GM23338 (cell line): ENCODE results near the gene FKBP2. TPM values are rescaled to one million over a fixed set of nuclear protein-coding genes. Genes with fewer than 3 reads are reported as not detected.

ENCODE experiments used
- ATAC-seq: fragments of 200-7000 bp; cut with Tn5 transposase; 3 replicates; pipeline ENCODE4 v1.9.1; 2020
- DNase-seq: peaks from one replicate; pipeline ENCODE4 v3.0.0-alpha.2; 2015; ENCODE audit warnings: low spot score
- H2AFZ ChIP-seq: fragments of 200-600 bp; sonication (generic); 2 replicates; pipeline ENCODE4 v1.8.0; 2016; ENCODE audit warnings: antibody characterized with exemption, mild to moderate bottlenecking, moderate library complexity
- H3F3A ChIP-seq: fragments of 200-600 bp; sonication (generic); replicated peaks from 2 replicates; pipeline ENCODE4 v1.8.0; 2017; ENCODE audit warnings: antibody characterized with exemption, mixed run types, low read depth
- H3K27ac ChIP-seq: fragments of 200-600 bp; sonication (generic); 2 replicates; pipeline ENCODE4 v1.6.1; 2016; ENCODE audit warnings: low read depth
- H3K27me3 ChIP-seq: fragments of 200-600 bp; sonication (generic); 2 replicates; pipeline ENCODE4 v1.8.0; 2016; ENCODE audit warnings: mild to moderate bottlenecking, mixed run types, moderate library complexity; ENCODE audit not compliant: insufficient read depth
- H3K36me3 ChIP-seq: fragments of 200-600 bp; sonication (generic); 2 replicates; pipeline ENCODE4 v1.8.0; 2016; ENCODE audit warnings: mild to moderate bottlenecking; ENCODE audit not compliant: insufficient read depth
- H3K4me1 ChIP-seq: fragments of 200-600 bp; sonication (generic); 2 replicates; pipeline ENCODE4 v1.8.0; 2016; ENCODE audit warnings: mild to moderate bottlenecking, moderate library complexity; ENCODE audit not compliant: insufficient read depth
- H3K4me2 ChIP-seq: fragments of 200-600 bp; sonication (generic); 2 replicates; pipeline ENCODE4 v1.7.1; 2017; ENCODE audit warnings: mixed run types
- H3K4me3 ChIP-seq: fragments of 200-600 bp; sonication (generic); 2 replicates; pipeline ENCODE4 v1.6.1; 2016; ENCODE audit warnings: mixed run types
- H3K79me2 ChIP-seq: fragments of 200-600 bp; sonication (generic); replicated peaks from 2 replicates; pipeline ENCODE4 v1.8.0; 2017; ENCODE audit warnings: mild to moderate bottlenecking; ENCODE audit not compliant: insufficient read depth
- H3K9me2 ChIP-seq: fragments of 200-600 bp; sonication (generic); 2 replicates; pipeline ENCODE4 v1.8.0; 2017; ENCODE audit not compliant: insufficient read depth
- H4K20me1 ChIP-seq: fragments of 200-600 bp; sonication (generic); replicated peaks from 2 replicates; pipeline ENCODE4 v1.8.0; 2017; ENCODE audit warnings: mild to moderate bottlenecking; ENCODE audit not compliant: insufficient read depth
- H3K27ac Mint-ChIP-seq: 2 replicates; pipeline ENCODE4 v1.8.0; 2020; ENCODE audit warnings: inconsistent platforms, mild to moderate bottlenecking, moderate library complexity, mixed read lengths
- H3K27me3 Mint-ChIP-seq: 3 replicates; pipeline ENCODE4 v1.8.0; 2022; ENCODE audit warnings: low read depth, mild to moderate bottlenecking, moderate library complexity, mixed read lengths, inconsistent platforms; ENCODE audit not compliant: insufficient read depth, poor library complexity
- H3K36me3 Mint-ChIP-seq: 3 replicates; pipeline ENCODE4 v1.8.0; 2021; ENCODE audit warnings: low read depth, mild to moderate bottlenecking, inconsistent platforms, moderate library complexity, mixed read lengths
- H3K4me1 Mint-ChIP-seq: 3 replicates; pipeline ENCODE4 v1.8.0; 2020; ENCODE audit warnings: mild to moderate bottlenecking, inconsistent platforms, mixed read lengths
- H3K4me3 Mint-ChIP-seq: 3 replicates; pipeline ENCODE4 v1.8.0; 2021; ENCODE audit warnings: moderate library complexity, mild to moderate bottlenecking, inconsistent platforms, mixed read lengths
- H3K9me3 Mint-ChIP-seq: 3 replicates; pipeline ENCODE4 v1.8.0; 2020; ENCODE audit warnings: moderate library complexity, mild to moderate bottlenecking, inconsistent platforms, mixed read lengths
- CREB1 ChIP-seq: fragments of 250-450 bp; sonication (Bioruptor Pico); IDR thresholded peaks from 2 replicates; pipeline ENCODE4 v1.5.0; 2020; ENCODE audit warnings: low read depth, mild to moderate bottlenecking, moderate library complexity
- ETS1 ChIP-seq: IDR thresholded peaks from 2 replicates; pipeline ENCODE4 v1.6.1; 2016; ENCODE audit warnings: antibody characterized with exemption
- EZH2 ChIP-seq: fragments of 200-600 bp; sonication (generic); IDR thresholded peaks from one replicate; pipeline ENCODE4 v1.8.0; 2017; ENCODE audit warnings: antibody characterized with exemption, mild to moderate bottlenecking, low read depth; ENCODE audit not compliant: unreplicated experiment
- EZH2phosphoT487 ChIP-seq: fragments of 200-600 bp; sonication (generic); IDR thresholded peaks from one replicate; pipeline ENCODE4 v1.8.1; 2018; ENCODE audit warnings: antibody characterized with exemption; ENCODE audit not compliant: unreplicated experiment
- JUNB ChIP-seq: IDR thresholded peaks from one replicate; pipeline ENCODE4 v1.6.1; 2016; ENCODE audit warnings: antibody characterized with exemption; ENCODE audit not compliant: unreplicated experiment
- NANOG ChIP-seq: IDR thresholded peaks from 2 replicates; pipeline ENCODE4 v1.6.1; 2016; ENCODE audit warnings: antibody characterized with exemption, borderline replicate concordance
- POLR2AphosphoS5 ChIP-seq: IDR thresholded peaks from 2 replicates; pipeline ENCODE4 v1.6.1; 2016; ENCODE audit warnings: antibody characterized with exemption, low read depth
- REST ChIP-seq: IDR thresholded peaks from one replicate; pipeline ENCODE4 v1.6.1; 2018; ENCODE audit warnings: antibody characterized with exemption; ENCODE audit not compliant: unreplicated experiment
- STAT1 ChIP-seq: IDR thresholded peaks from one replicate; pipeline ENCODE4 v1.6.1; 2016; ENCODE audit warnings: antibody characterized with exemption; ENCODE audit not compliant: unreplicated experiment
- ZNF114 ChIP-seq: fragments of 250-450 bp; sonication (Bioruptor Pico); IDR thresholded peaks from 2 replicates; pipeline ENCODE4 v1.5.0; 2020; ENCODE audit warnings: mild to moderate bottlenecking, moderate library complexity
- ZNF331 ChIP-seq: fragments of 250-450 bp; sonication (Bioruptor Pico); IDR thresholded peaks from 2 replicates; pipeline ENCODE4 v1.5.0; 2020; ENCODE audit warnings: low read depth, mild to moderate bottlenecking, moderate library complexity
- ZNF462 ChIP-seq: fragments of 250-450 bp; sonication (Bioruptor Pico); IDR thresholded peaks from 2 replicates; pipeline ENCODE4 v1.5.0; 2020; ENCODE audit warnings: mild to moderate bottlenecking, moderate library complexity
- polyA plus RNA-seq: library from polyadenylated mRNA; unstranded; fragments of >200 nt; fragmentation: Nextera tagmentation; extraction: Ambion mirVana; gene quantifications from 2 replicates; pipeline ENCODE4 v1.2.1, GENCODE V29; 2016
- total RNA-seq: library from RNA; depleted of rRNA; stranded (reverse); fragments of >200 nt; shearing (Covaris generic); gene quantifications from 2 replicates; pipeline ENCODE4 v1.2.3, GENCODE V29; 2014
- TF ChIP-seq, protein P1 (sequence below), 2 experiments: fragments of 200-600 bp in 1 of 2; sonication (generic) in 1 of 2; conservative IDR thresholded peaks; 2 replicates each; pipeline versions ENCODE4 v1.5.1 to v1.6.1; 2016 to 2017; ENCODE audit warnings: antibody characterized with exemption in 2 of 2, low read depth in 2 of 2, mild to moderate bottlenecking in 2 of 2, moderate library complexity in 1 of 2

FKBP2 gene
- total and polyA plus RNA-seq, 2 experiments from 2014 or later, result 31.4 to 201 TPM

- no peak overlapping the region for H3K4me3 Mint-ChIP-seq
- H3K4me1 Mint-ChIP-seq, result peaks cover 18% of the 10 kb centered on the region
- H3K9me3 Mint-ChIP-seq, result no peaks in the 10 kb centered on the region
- peaks cover 11% of the 10 kb centered on the region; the same call in 1 of the 2 replicates for H3K4me1 ChIP-seq
- H4K20me1 ChIP-seq, result no peaks in the 10 kb centered on the region
- H3K4me3 ChIP-seq, result no peak overlapping the region
- DNase-seq (no peak), ATAC-seq (no peak)
- H2AFZ ChIP-seq, result no peak overlapping the region
- H3K27me3 Mint-ChIP-seq, result peaks cover 32% of the 10 kb centered on the region
- H3K36me3 Mint-ChIP-seq, result peaks cover 8% of the 10 kb centered on the region
- no peak overlapping the region for H3K27ac ChIP-seq
- no peak for TF ChIP-seq ZNF462 (CRISPR knock-in tag)
- no peak for TF ChIP-seq NANOG
- no peak for TF ChIP-seq CREB1 (CRISPR knock-in tag)
- no peak for TF ChIP-seq EZH2phosphoT487
- TF ChIP-seq ETS1, result no peak
- no peak for TF ChIP-seq POLR2AphosphoS5
- TF ChIP-seq, protein P1, sequence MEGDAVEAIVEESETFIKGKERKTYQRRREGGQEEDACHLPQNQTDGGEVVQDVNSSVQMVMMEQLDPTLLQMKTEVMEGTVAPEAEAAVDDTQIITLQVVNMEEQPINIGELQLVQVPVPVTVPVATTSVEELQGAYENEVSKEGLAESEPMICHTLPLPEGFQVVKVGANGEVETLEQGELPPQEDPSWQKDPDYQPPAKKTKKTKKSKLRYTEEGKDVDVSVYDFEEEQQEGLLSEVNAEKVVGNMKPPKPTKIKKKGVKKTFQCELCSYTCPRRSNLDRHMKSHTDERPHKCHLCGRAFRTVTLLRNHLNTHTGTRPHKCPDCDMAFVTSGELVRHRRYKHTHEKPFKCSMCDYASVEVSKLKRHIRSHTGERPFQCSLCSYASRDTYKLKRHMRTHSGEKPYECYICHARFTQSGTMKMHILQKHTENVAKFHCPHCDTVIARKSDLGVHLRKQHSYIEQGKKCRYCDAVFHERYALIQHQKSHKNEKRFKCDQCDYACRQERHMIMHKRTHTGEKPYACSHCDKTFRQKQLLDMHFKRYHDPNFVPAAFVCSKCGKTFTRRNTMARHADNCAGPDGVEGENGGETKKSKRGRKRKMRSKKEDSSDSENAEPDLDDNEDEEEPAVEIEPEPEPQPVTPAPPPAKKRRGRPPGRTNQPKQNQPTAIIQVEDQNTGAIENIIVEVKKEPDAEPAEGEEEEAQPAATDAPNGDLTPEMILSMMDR (conservative IDR thresholded peaks at IDR 0.05; ENCODE audit: low read depth in 2 of 2), result no peak
- TF ChIP-seq JUNB, result no peak
- TF ChIP-seq EZH2, result no peak
- TF ChIP-seq ZNF114 (CRISPR knock-in tag), result no peak
- no peak for TF ChIP-seq STAT1
- no peak for TF ChIP-seq REST
- no peak for TF ChIP-seq ZNF331 (CRISPR knock-in tag)
- no peaks in the 10 kb centered on the region for H3K9me2 ChIP-seq
- peaks cover 13% of the 10 kb centered on the region; the same call in 1 of the 2 replicates for H3K27me3 ChIP-seq
- H3F3A ChIP-seq, result peaks cover 29% of the 10 kb centered on the region
- no peak overlapping the region for H3K4me2 ChIP-seq
- no peak overlapping the region for H3K27ac Mint-ChIP-seq
- peaks cover 9% of the 10 kb centered on the region for H3K79me2 ChIP-seq
- no peaks in the 10 kb centered on the region for H3K36me3 ChIP-seq
These were observed 3.4 kb upstream of the FKBP2 start for GRCh38 chr11:64237484-64237951.
